ENCODE results near the gene SLC26A8.
"Not testable (repeated sequence)": the region's sequence is repeated elsewhere in the genome, so short reads cannot be mapped to it uniquely, and the experiment has no call there.

The SLC26A8 gene

DNA sequence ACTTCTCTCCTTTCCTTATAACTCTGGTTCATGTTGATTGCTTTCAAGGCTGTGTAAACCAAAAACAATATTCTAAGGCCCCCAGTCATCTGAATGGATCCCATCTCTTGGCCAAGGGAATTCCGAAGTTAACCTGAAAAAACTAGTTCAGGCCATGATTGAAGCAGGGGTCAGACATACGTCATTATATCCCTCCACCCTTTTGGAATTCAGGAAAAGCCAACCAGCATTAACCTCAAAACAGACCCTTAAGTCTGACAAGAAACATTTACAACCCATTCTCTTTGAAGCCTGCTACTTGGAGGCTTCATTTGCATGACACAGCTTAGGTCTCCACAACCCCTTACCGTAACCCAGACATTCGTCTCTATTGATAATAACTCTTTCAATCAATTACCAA is 39.7 kb downstream of the SLC26A8 start:
- no peak for DNase-seq

DNA sequence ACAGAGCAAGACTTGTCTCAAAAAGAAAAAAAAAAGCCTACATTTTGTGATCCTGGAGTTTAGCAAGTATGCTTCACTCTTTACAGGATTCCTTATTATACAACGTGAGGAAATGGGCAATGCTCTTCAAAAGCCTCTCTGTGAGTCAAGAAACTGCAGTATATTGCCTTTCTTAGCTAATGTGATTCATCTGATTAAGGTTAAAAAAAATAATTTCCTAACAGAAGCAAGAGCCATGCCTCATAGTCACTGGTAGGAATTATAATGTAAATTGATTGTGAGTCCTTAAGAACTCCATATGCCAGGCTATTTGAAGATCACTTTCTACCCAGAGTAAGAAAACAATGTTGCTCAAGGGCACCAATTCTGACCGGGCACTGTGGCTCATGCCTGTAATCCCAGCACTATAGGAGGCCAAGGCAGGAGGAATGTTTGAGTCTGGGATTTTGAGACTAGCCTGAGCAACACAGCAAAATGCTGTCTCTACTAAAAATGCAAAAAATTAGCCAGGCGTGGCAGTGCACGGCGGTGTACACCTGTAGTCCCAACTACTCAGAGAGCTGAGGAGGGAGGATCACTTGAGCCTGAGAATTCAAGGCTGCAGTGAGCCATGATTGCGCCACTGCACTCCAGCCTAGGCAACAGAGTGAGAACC is 43.3 kb downstream of the SLC26A8 start:
- DNase-seq: no peak

GRCh38 chr6:35980126-35980525 is 44.3 kb downstream of the SLC26A8 start:
- not testable (repeated sequence) for DNase-seq

- peak; percentile 2 for DNase-seq
These were observed 47.1 kb downstream of the SLC26A8 start for GRCh38 chr6:35977308-35977707.

GRCh38 chr6:35973670-35974222 is 50.7 kb downstream of the SLC26A8 start:
- no peak for DNase-seq

DNA sequence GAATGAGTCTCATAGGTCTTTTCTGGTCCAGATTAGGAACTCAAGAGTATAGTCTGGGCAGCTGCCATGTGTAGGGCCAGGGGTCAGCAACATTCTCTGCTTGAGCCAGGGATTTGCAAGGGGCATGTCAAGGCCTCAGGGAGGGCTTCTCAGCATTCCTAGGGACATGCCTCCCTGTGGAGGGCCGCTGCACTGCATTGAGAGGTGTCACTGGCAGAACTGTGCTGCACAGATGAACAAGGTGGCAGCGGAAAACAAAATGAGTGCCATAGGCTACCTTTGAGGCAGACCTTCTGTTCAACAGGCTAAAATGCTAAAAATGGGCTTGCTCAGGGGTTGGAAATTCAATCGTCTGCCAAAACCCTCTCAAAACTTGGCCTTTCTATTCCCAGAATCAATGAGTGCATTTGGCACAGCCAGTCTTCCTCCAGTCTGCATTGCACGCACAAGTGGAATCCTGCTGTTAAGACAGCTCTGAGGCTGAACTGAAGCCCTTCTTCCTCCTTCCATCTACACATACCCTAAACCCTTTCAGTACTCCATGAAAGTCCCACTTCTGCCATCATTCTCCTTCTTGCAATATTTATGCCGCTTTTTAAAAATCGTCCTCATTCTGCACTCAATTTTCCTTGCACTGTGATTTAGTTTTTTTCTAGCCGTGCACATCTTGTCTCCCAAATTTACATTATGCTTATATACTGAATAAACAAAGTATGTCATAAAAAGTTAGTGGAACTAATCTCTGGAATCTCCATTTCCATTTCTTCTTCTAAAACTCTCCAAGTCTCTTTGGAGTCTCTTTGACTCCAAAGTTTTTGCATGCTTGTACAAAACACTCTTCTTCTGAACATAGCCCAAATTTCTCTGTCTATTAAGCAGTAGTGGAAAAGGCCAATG is 51.7 kb downstream of the SLC26A8 start:
- DNase-seq: peak; percentile 17

- DNase-seq: no peak
These were observed 54.3 kb downstream of the SLC26A8 start for GRCh38 chr6:35970181-35970580.

GRCh38 chr6:35969646-35970045 is 54.8 kb downstream of the SLC26A8 start:
- DNase-seq: no peak

- DNase-seq: no peak
These were observed 55.6 kb downstream of the SLC26A8 start for GRCh38 chr6:35968821-35969220.

GRCh38 chr6:35967076-35967774 is 57.2 kb downstream of the SLC26A8 start:
- DNase-seq: no peak

- no peak for DNase-seq
These were observed 61.5 kb downstream of the SLC26A8 start for GRCh38 chr6:35962779-35963560.

DNA sequence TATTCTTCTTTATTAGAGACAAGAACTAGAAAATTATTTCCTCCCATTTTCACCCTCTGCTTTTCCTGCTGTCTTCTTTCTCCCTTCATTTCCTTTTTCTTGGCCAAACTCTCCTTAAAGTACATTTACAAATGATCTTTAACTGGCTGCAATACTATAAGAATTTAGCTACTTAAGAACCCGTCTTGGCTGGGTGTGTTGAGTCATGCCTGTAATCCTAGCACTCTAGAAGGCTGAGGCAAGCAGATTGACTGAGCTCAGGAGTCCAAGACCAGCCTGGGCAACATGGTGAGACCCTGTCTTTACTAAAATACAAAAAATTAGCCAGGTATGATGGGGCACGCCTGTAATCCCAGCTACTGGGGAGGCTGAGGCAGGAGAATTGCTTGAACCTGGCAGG is 64.3 kb downstream of the SLC26A8 start:
- DNase-seq: no peak

- DNase-seq: no peak
These were observed 68.5 kb downstream of the SLC26A8 start for GRCh38 chr6:35955970-35956369.

DNA sequence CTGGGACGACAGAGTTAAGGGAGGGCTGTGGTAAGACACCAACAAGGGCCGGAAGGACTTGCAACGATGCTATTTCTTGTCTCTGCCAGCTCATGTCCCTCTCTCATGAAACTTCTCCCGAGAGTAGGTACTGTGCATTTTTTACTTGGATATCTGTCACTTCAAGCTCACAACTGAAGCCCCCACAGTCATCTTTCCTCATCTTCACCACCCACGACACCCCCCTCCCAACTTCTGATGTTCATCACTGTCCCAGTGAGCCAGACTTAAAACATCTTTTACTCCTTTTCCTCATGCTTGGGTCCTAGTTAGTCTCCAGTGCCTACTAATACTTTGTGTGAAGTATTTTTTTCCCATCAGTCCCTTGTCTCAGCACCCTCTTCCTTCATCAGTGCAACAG is 68.9 kb downstream of the SLC26A8 start:
- DNase-seq: no peak

DNA sequence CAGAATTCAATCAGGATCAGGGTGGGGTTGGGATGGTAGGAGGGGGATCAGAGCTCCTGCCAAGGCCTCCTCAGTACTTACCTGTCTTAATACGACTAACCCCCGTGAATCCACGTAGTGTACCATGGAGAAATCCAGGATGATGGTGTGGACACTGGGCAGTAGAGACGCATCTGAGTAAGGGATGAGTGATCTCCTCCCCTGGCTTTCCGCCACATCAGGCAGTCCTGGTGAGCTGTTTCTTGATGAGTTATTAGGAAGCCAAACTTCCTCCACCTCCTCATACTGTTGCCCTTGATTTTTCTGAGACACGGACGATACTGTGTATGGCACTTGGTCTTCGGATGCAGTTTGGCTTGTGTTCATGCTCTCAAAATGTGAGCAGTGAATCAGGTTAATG is 69.4 kb downstream of the SLC26A8 start:
- DNase-seq: no peak

- DNase-seq: no peak
These were observed 70.1 kb downstream of the SLC26A8 start for GRCh38 chr6:35954333-35954732.

DNA sequence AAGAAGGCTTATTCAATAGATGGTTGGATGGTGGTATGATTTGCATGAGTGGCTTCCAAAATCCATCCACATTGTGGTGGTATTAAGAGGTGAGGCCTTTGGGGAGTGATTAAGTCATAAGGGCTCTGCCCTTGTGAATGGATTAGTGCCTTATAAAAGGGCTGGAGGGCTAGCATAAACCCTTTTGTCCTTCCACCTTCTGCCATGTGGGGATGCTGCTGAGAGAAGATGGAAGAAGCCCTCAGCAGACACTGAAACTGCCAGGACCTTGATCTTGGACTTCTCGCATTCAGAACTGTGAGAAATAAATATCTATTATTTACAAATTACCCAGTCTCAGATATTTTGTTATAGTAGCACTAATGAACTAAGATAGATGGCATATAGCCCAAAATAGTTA is 75.7 kb downstream of the SLC26A8 start:
- no peak for DNase-seq

GRCh38 chr6:35945650-35946025 is 78.8 kb downstream of the SLC26A8 start:
- no peak for DNase-seq

DNA sequence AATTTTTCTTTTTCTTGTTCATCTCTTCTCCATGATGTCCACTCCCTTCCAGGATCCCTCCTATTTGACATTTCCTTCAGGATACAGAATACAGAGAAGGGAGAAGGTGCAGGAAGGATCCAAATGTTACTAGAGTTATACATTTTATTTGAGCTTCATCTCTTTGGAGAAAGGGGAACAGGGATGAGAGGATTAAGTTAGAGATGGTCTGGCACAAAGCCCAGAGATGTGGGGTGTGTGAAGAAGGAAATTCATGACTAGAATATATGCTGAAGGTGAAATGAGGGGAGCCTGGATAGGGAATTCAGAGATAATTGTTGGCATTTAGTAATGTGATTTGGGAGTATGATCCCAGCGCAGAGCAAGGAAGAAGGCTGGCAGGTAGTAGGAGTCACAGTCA is 81.1 kb downstream of the SLC26A8 start:
- no peak for DNase-seq

DNA sequence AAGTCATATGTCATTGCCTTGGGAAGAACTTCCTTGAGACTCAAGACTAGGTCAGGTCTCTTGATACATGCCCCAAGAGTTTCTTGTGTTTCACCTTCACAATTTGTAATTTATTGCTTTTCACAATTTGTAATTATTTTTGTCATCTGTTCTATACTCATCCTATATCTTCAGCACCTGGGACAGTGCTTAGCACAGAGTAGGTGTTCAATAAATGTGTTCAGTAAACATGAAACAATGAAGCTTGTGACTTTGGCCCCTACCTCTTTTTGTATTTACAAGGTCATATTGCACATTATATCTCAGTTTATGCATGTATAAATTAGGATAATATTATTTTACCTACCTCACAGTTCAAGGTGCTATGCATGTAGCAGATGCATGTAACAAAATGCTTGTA is 82.1 kb downstream of the SLC26A8 start:
- DNase-seq: no peak

- not testable (repeated sequence) for DNase-seq
These were observed 83.3 kb downstream of the SLC26A8 start for GRCh38 chr6:35941170-35941569.

DNA sequence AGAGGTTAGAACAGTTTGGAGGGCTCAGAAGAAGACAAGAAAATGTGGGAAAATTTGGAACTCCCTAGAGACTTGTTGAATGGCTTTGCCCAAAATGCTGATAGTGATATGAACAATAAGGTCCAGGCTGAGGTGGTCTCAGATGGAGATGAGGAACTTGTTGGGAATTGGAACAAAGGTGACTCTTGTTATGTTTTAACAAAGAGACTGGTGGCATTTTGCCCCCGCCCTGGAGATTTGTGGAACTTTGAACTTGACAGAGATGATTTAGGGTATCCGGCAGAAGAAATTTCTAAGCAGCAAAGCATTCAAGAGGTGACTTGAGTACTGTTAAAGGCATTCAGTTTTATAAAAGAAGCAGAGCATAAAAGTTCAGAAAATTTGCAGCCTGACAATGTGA is 84.4 kb downstream of the SLC26A8 start:
- DNase-seq: not testable (repeated sequence)

GRCh38 chr6:35939259-35939658 is 85.2 kb downstream of the SLC26A8 start:
- not testable (repeated sequence) for DNase-seq

Measured in NCI-H1092 treated with DMSO at 0.1 percent for 48 hours (cell line).